ENCODE results near the gene IFT27.

DNA sequence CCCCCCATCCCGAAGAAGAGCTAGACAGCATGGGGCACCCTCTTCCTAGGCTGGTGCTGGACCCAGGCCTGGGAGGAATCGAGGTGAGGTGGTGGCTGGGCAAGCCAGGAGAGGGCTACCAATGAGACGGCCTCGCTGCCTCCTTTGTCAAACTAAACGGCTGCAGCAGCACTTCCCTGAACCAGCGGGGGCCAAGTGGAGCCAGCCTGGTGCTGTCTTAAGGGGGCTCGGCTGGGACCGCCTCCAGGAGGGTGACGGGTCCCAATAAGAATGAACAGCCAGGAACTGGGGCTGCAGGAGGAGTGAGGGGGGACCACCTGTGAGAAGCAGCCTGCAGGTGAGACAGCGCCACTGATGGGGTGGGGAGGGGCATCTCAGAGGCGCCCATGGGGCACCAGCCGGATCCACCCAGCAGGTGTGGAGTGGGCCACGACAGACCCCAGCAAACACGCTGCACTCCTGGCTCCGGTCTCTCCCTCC is 17.1 kb downstream of the IFT27 start:
- TF ChIP-seq, protein P1, sequence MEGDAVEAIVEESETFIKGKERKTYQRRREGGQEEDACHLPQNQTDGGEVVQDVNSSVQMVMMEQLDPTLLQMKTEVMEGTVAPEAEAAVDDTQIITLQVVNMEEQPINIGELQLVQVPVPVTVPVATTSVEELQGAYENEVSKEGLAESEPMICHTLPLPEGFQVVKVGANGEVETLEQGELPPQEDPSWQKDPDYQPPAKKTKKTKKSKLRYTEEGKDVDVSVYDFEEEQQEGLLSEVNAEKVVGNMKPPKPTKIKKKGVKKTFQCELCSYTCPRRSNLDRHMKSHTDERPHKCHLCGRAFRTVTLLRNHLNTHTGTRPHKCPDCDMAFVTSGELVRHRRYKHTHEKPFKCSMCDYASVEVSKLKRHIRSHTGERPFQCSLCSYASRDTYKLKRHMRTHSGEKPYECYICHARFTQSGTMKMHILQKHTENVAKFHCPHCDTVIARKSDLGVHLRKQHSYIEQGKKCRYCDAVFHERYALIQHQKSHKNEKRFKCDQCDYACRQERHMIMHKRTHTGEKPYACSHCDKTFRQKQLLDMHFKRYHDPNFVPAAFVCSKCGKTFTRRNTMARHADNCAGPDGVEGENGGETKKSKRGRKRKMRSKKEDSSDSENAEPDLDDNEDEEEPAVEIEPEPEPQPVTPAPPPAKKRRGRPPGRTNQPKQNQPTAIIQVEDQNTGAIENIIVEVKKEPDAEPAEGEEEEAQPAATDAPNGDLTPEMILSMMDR (IDR thresholded peaks at IDR 0.05) = no peak
- no peak for TF ChIP-seq EZH2 (IDR thresholded peaks at IDR 0.05)

All from neural progenitor cell (in vitro differentiated cells).